ENCODE data around the gene BICC1.

BICC1 gene

DNA sequence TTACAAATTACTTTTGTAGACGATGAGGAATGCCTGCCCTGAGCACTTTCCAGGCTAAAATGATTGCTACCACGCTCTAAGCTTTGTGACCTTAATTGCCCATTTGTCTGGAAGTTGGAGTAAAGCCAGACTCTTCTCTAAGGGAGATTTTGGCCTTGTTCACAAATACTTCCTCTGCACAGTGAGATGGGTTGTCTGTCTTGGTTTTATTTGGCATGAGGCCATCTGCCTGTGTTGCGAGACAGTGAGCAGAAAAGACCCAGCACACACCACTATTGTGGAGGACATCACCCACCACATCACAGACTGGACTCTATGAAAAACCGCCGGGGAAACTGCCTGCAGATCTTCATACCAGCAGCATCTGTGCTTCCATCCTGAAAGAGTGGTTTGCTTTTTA is 138.4 kb downstream of the BICC1 start:
- peak; percentile 90 for DNase-seq (ENCODE audit: low read depth)
- H3K4me3 ChIP-seq (ENCODE audit: low read depth, low read length) = no peak overlapping the region
- TF ChIP-seq CTCF (conservative IDR thresholded peaks at IDR 0.05; ENCODE audit: low read depth, low read length) = no peak

DNA sequence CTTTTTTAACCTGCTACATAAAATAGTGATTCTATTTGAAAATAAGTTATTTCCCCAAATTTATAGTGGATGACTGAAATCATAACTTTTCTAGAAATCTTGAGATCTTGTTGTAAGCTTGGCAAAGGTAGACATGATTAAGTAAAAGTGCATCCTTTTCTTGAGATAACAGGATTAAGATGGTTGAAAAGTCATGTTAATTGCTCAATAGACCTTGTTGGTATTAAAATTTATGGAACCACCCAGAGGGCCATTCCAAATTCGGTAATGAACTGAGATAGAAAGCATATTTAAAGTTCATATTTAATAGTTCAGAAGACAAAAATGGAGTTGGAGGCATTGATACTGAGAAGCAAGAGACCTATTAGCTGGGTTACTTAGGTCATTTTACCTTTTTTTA is 139.1 kb downstream of the BICC1 start:
- TF ChIP-seq CTCF (conservative IDR thresholded peaks at IDR 0.05; ENCODE audit: low read depth, low read length) = no peak
- no peak for DNase-seq (ENCODE audit: low read depth)
- H3K4me3 ChIP-seq (ENCODE audit: low read depth, low read length) = no peak overlapping the region

- H3K4me3 ChIP-seq (ENCODE audit: low read depth, low read length) = no peak overlapping the region
- DNase-seq (ENCODE audit: low read depth) = no peak
- TF ChIP-seq CTCF (conservative IDR thresholded peaks at IDR 0.05; ENCODE audit: low read depth, low read length) = no peak
These were observed 140.5 kb downstream of the BICC1 start for GRCh38 chr10:58653139-58653538.

- no peak for TF ChIP-seq CTCF (conservative IDR thresholded peaks at IDR 0.05; ENCODE audit: low read depth, low read length)
- DNase-seq (ENCODE audit: low read depth) = peak; percentile 57
- H3K4me3 ChIP-seq (ENCODE audit: low read depth, low read length) = no peak overlapping the region
These were observed 148.0 kb downstream of the BICC1 start for GRCh38 chr10:58660575-58661255.

- DNase-seq (ENCODE audit: low read depth) = peak; percentile 66
- H3K4me3 ChIP-seq (ENCODE audit: low read depth, low read length) = no peak overlapping the region
- no peak for TF ChIP-seq CTCF (conservative IDR thresholded peaks at IDR 0.05; ENCODE audit: low read depth, low read length)
These were observed 148.7 kb downstream of the BICC1 start for GRCh38 chr10:58661336-58661735.

DNA sequence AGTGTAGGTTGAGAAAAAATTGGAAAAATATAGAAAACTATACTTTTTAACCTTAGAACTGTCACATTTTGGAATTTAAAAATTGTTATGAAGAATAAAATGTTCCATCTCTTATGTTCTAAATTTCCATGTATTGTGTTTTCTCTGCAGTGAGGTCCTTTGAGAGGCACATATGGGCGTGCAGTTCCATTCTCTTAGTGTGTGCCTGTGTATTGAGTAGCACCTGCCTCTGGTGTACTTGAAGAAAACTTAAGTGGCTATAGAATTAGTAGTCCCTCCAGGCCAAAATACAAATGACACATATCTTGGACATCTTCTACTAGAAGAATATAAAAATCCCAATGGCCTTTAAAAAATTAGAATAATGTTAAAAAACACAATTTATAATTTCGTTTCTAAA is 149.2 kb downstream of the BICC1 start:
- DNase-seq (ENCODE audit: low read depth) = no peak
- no peak overlapping the region for H3K4me3 ChIP-seq (ENCODE audit: low read depth, low read length)
- TF ChIP-seq CTCF (conservative IDR thresholded peaks at IDR 0.05; ENCODE audit: low read depth, low read length) = no peak

- peak; percentile 97 for DNase-seq (ENCODE audit: low read depth)
- H3K4me3 ChIP-seq (ENCODE audit: low read depth, low read length) = no peak overlapping the region
- TF ChIP-seq CTCF (conservative IDR thresholded peaks at IDR 0.05; ENCODE audit: low read depth, low read length) = no peak
These were observed 149.6 kb downstream of the BICC1 start for GRCh38 chr10:58662314-58662713.
